K562 (cell line): Measurements from ENCODE around the gene ROBO3.

Source experiments
- ATF1 ChIP-seq, 2 experiments: fragments of 450-650 bp in 1 of 2; IDR thresholded peaks; 2 replicates each; pipeline ENCODE4 v1.6.1; 2016; ENCODE audit warnings: missing compliant biosample characterization in 1 of 2, missing genetic modification characterization in 1 of 2
- CTCF ChIP-seq, 3 experiments: IDR thresholded peaks in 2 of 3; conservative IDR thresholded peaks in 1 of 3; 2 replicates each; pipeline ENCODE4 v1.5.1; 2011 to 2012; ENCODE audit warnings: low read length in 3 of 3, mild to moderate bottlenecking in 3 of 3, control low read depth in 2 of 3, improper control_type of control experiment in 1 of 3, inconsistent platforms in 1 of 3, low read depth in 1 of 3, mixed read lengths in 1 of 3, moderate library complexity in 1 of 3; ENCODE audit not compliant: insufficient read depth in 2 of 3
- PRPF4 ChIP-seq: fragments of 200-400 bp; formaldehyde crosslinking; IDR thresholded peaks from one replicate; pipeline ENCODE4 v1.6.1; 2017; ENCODE audit warnings: low read length, low read depth, mild to moderate bottlenecking; ENCODE audit not compliant: insufficient read depth, poor library complexity, severe bottlenecking
- ZNF311 ChIP-seq: fragments of 250-450 bp; sonication (Bioruptor Pico); IDR thresholded peaks from 2 replicates; pipeline ENCODE4 v1.4.0; 2020; ENCODE audit warnings: mild to moderate bottlenecking, moderate library complexity

- TF ChIP-seq ZNF311: no peak
- TF ChIP-seq CTCF (IDR thresholded peaks at IDR 0.05 in 2 of 3, conservative IDR thresholded peaks at IDR 0.05 in 1 of 3; ENCODE audit: insufficient read depth in 2 of 3, low read depth in 1 of 3, low read length in 3 of 3): no peak
- no peak for TF ChIP-seq ATF1 (CRISPR knock-in tag; IDR thresholded peaks at IDR 0.05)
- no peak for TF ChIP-seq ATF1 (tag; IDR thresholded peaks at IDR 0.05)
- no peak for TF ChIP-seq PRPF4
These were observed 31.0 kb downstream of the ROBO3 start for GRCh38 chr11:124896071-124896750.
